Peyer's patch (tissue), 4 donors: Measurements from ENCODE around the gene ATP5F1B.

ENCODE experiments used
- POLR2A ChIP-seq, 2 donors: fragments of 450-650 bp; IDR thresholded peaks; one replicate each; pipeline ENCODE4 v1.5.1; 2017; ENCODE audit warnings: antibody characterized with exemption in 2 of 2, mild to moderate bottlenecking in 2 of 2, moderate library complexity in 2 of 2
- TF ChIP-seq, protein P1 (sequence below), 6 experiments: fragments of 450-650 bp in 4 of 6; fragments of 200-600 bp in 2 of 6; sonication (generic) in 1 of 6; IDR thresholded peaks; one replicate each; pipeline ENCODE4 v1.5.1; 2017 to 2019; ENCODE audit warnings: antibody characterized with exemption in 6 of 6, mild to moderate bottlenecking in 3 of 6, moderate library complexity in 1 of 6

- TF ChIP-seq, protein P1, sequence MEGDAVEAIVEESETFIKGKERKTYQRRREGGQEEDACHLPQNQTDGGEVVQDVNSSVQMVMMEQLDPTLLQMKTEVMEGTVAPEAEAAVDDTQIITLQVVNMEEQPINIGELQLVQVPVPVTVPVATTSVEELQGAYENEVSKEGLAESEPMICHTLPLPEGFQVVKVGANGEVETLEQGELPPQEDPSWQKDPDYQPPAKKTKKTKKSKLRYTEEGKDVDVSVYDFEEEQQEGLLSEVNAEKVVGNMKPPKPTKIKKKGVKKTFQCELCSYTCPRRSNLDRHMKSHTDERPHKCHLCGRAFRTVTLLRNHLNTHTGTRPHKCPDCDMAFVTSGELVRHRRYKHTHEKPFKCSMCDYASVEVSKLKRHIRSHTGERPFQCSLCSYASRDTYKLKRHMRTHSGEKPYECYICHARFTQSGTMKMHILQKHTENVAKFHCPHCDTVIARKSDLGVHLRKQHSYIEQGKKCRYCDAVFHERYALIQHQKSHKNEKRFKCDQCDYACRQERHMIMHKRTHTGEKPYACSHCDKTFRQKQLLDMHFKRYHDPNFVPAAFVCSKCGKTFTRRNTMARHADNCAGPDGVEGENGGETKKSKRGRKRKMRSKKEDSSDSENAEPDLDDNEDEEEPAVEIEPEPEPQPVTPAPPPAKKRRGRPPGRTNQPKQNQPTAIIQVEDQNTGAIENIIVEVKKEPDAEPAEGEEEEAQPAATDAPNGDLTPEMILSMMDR (IDR thresholded peaks at IDR 0.05): no peak
- peak in 1 of 2 donors; percentile 34 for TF ChIP-seq POLR2A (IDR thresholded peaks at IDR 0.05)
Measured at GRCh38 chr12:56634242-56634836, 11.4 kb downstream of the ATP5F1B start.
